GM19468 (cell line): ENCODE data around the gene IPO13.

Experiments
- ATAC-seq: cut with Tn5 transposase; IDR thresholded peaks from one replicate; pipeline ENCODE4 v1.9.1; 2021; ENCODE audit warnings: mild to moderate bottlenecking, moderate library complexity, moderate number of reproducible peaks; ENCODE audit not compliant: unreplicated experiment; ENCODE audit errors: extremely low read depth

The IPO13 gene, protein sequence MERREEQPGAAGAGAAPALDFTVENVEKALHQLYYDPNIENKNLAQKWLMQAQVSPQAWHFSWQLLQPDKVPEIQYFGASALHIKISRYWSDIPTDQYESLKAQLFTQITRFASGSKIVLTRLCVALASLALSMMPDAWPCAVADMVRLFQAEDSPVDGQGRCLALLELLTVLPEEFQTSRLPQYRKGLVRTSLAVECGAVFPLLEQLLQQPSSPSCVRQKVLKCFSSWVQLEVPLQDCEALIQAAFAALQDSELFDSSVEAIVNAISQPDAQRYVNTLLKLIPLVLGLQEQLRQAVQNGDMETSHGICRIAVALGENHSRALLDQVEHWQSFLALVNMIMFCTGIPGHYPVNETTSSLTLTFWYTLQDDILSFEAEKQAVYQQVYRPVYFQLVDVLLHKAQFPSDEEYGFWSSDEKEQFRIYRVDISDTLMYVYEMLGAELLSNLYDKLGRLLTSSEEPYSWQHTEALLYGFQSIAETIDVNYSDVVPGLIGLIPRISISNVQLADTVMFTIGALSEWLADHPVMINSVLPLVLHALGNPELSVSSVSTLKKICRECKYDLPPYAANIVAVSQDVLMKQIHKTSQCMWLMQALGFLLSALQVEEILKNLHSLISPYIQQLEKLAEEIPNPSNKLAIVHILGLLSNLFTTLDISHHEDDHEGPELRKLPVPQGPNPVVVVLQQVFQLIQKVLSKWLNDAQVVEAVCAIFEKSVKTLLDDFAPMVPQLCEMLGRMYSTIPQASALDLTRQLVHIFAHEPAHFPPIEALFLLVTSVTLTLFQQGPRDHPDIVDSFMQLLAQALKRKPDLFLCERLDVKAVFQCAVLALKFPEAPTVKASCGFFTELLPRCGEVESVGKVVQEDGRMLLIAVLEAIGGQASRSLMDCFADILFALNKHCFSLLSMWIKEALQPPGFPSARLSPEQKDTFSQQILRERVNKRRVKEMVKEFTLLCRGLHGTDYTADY

DNA sequence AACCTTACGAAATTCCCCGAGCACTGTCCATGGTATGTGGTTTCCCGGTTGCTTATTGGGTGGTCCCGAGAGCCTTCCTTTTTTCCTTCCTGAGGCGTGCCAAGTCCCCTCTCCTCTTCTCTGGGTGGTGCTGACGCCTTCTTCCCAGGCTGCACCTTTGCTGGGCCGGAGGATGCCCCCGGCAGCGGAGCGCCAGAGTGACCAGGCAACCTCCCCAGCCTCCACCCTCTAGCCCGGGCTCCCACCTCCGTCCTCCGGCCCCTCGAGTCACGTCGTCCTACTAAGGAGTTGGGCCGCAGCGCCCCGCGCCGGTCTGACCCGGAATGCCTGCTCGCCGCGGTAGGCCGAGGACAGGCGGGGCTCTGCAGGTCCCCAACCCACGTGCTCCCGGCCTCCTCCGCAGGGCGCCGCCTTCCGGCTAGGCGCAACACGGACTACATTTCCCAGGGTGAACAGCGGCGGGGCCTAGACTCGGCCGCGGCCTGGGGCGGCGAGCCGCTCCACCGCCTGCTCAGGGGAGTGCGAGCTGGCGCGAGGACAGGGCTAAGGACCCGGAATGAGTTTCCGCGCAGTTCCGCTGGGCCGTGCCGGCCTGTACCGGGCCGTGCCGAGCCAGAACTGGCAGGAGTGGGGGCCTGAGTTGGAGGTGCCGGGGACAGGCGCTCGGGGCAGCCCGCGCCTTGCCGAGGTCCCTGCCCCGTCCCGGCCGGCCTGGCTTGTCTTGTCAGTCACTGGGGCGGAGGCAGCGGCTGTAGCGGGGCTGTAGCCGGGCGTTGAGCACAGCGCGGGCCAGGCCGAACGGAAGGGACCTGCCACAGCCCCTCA, at the start of gene IPO13:
IPO13 (plus strand) TSS at position 715 of the 825 bp plus-strand sequence. CDS start 651 bp downstream, outside the sequence.
- ATAC-seq, result peak; percentile 85

DNA sequence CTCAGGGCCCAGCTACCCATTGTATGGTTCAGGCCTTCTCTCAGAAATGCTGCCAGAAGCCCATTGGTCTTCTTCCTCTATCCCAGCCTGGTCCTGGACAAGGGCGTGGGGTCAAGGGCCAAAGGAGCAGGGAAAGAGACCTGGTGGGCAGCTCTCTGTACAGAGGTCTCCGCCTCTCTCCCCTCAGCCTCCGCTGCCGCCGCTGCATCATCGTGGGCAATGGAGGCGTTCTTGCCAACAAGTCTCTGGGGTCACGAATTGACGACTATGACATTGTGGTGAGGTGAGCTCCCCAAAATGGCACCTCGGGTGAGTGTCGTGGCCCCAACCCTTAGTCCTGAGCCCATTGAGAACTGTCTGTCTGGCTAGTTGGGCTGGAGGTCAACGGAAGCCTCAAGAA, 47.8 kb upstream of the IPO13 start:
- no peak for ATAC-seq

DNA sequence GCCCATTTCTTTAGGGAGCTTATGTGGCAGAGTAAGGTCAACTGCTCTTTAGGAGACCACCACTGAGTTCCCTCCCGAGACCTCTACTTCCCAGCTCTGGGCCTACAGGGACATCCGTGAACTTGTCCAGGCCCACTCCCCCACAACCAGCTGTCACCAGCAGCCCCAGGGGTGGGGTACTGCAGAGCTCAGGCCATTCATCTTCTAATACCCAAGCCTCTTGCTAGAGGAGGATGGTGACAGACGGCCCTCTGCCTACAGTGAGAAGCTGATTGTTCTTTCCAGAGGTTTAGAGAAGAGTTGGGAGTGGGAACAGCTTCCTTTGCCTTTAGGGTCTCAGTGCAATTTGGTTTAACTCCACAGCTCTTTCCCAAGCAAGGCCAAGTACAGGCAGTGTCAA, 46.4 kb upstream of the IPO13 start:
- ATAC-seq, result no peak

DNA sequence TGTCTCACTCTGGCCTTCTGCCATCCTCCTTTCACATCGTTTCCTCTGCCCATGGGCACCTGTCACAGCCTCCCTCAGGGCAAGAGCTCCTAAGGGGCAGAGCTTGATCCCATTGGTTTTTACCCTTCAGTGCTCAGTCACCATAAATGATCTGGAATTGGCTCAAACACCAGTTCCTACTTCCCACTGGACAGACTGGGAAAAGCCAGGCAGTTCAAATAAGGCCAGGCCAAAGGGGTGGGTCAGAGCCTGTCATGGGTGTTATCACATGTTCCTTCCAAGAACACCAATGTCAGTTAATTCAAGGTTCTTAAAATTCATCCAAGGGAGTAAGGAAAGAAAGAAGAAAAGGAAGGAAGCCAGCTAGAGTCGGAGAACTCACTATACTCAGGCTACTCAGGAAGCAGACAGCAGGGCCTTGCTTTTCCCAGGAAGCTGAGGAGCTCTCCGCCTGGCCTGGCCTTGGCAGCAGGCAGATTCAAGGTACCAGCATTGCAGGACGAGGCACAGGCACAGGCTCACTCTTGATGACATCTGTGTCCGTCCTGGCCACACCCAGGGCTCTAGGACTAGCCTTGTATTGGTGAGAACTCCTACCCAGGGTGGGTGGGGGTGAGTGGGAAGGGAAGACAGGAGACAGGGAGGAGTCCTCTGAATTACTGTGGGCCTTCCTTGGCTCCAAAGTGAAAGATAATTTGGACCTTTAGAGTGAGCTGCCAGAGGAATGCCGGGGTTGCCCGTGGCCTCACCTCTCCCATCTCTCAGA, 45.4 kb upstream of the IPO13 start:
- ATAC-seq, result no peak

DNA sequence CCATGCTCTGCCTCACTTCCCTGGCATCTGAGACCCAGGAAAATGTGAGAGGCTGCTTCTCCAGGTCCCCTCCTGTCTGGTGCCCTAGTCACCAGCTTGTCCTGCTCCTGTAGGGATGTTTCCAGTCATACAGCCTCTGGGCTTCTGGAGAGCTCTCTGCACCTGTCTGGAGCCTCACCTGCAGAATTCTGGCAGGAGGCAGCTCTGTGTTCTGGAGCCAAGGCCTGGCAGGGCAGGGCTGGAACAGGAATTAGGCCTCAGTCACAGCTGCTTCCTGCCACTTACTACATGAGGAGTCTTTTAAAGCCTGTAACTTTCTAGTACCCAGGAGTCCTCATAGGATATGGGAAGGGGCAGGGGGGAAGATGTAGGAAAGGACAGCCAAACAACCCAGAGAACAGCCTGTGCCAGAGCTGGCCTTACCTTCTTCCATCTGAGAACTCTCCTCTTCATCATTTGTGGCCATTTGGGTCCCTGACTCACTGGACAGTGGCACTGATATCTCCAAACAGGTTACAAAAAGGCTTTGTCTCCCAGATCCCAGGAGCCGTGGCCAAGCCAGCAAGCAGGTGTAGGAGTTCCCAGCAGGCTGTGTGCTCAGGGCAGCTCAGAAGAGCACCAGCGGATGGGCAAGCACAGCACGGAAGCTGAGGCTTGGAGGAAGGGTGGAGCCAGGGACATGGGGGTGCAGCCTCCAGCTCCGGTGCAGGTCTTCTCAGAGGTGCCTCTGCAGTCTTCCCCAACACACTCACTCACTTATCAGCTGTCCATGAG, 44.5 kb upstream of the IPO13 start:
- no peak for ATAC-seq

DNA sequence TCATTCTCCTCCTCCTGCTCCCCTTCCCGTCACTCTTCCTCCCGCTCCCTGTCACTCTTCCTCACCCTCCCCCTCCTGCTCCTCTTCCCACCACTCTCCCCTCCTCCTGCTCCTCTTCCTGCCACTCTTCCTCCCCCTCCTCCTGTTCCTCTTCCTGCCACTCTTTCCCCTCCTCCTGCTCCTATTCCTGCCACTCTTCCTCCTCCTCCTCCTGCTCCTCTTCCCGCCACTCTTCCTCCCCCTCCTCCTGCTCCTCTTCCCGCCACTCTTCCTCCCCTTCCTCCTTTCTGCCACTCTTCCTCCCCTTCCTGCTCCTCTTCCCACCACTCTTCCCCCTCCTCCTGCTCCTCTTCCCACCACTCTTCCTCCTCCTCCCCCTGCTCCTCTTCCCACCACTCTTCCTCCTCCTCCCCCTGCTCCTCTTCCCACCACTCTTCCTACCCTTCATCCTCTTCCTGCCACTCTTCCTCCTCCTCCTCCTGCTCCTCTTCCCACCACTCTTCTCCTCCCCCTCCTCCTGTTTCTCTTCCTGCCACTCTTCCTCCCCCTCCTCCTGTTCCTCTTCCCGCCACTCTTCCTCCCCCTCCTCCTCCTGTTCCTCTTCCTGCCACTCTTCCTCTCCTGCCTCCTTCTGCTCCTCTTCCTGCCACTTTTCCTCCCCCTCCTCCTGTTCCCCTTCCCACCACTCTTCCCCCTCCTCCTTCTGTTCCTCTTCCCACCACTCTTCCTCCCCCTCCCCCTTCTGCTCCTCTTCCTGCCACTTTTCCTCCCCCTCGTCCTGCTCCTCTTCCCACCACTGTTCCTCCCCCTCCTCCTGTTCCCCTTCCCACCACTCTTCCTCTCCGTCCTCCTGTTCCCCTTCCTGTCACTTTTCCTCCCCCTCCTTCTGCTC, 41.8 kb upstream of the IPO13 start:
- no peak for ATAC-seq

DNA sequence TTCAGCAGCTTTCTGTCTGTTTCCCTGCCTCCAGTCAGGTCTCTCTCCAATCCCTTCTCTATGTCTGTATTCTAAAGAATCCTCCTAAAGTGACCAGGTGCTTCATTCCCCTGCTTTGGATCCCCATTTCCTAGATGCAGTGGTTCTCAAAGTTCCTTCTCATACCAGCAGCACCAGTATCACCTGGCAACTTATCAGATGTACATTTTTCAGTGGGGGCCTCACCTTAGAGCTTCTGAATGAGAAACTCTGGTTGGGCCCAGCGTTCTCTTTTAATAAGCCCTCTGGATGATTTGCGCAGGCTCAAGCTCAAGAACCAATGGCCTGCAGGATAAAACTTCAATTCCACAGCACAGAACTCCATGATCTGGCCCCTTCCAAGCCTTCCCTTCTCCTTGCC, 38.5 kb upstream of the IPO13 start:
- ATAC-seq, result no peak

DNA sequence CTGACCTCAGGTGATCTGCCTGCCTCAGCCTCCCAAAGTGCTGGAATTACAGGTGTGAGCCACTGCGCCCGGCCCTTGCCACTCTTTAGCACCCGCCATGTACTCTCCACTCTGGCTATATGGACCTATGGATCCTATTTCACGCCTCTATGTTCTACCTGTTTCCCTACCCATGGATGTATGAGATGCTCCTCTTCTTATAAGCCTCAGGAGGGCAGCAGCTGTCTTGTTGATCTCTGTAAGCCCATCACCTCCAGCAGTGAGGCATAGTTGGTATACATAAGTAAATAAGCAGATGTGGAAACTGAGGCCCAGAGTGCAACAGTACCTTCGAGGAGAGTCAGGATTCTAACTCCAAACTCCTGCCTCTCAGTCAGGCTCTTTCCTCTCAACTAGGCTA, 37.9 kb upstream of the IPO13 start:
- ATAC-seq, result no peak

DNA sequence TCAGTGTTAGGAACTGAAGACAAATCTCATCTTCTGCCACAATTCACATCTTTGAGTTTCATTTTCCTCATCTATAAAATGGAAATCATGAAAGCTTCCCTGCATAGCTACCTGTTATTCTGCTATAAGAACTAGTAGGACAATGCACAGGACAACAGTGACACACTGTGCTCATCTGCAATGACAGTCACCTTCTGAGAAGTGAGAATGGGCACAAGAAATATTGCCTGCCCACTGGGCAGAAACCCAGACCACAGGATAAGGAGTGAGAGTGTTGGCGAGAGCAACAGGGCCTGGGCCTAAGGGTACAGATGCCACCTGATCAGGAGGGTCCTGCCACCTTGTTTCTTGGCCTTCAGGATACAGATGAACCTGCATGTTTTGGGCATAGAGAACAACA, 36.4 kb upstream of the IPO13 start:
- ATAC-seq, result no peak

DNA sequence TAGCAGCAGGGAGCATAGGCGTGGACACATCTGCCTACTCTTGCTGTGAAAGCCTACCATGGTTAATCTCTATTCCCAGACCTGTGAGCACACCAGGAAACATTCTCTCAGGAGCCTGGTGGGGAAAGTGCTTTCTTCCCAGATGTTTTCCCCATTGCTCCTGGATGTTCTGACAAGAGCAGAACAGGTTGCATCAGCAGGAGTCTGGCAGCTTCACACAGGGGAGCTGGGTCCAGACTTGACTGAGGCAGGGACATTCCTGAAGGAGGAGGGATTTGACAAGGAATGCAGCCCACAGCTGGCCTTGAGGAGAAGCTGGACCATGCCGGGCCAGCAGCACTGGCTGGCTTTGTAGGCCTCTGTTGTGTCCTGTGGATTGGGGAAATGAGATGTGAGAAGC, 34.1 kb upstream of the IPO13 start:
- ATAC-seq, result no peak

DNA sequence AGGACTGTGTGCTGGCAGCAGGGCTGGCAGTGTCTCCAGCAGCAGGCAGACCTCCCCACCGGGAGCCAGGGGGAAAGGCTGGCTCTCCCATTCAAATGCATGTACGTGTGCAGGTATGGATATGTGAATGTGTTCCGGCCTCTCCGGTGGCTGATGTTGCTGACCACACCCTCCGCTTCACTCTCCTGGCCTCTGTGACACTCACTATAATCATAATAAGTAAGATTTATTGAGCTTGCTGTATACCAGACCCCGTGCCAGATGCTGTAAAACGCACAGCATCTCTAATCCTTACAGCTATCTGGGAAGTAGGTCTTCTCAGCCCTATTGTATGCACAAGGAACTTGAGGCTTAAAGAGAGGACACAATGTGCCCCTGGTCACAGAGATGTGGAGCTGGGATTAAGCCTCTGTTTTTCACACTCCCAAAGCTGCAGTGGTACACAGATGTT, 33.7 kb upstream of the IPO13 start:
- ATAC-seq, result no peak

DNA sequence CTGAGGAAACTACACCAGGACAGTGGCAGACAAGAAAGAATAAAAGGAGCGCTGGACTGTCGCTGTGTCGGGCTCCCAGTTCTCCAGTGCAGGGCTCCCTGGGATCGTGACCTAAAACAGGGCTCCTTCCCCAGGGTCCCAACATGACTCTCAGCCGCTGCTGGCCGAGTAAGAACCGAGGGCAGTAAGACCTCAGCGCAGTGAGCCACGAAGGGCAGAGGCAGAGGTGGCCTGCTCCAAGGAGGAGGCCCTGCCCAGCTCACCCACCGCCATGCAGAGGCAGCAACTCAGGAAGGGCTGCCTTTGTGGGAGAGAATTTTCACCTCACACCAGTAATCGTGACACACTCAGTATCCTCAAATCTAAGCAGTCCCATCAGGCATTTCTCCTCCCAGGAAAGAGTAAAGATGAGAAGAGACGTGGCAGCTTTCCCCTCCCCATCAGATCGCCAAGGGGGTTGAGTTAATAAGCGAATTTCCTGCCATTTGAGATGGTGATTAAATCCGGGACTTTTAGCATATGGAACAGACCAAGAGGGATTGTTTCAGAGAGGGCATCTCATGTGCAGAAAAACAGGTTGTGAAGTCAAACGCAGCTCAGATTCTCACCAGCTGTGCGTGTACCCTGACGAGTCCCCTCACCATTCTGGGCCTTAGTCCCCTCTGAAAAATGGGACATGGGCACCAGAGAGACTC, 32.9 kb upstream of the IPO13 start:
- no peak for ATAC-seq

DNA sequence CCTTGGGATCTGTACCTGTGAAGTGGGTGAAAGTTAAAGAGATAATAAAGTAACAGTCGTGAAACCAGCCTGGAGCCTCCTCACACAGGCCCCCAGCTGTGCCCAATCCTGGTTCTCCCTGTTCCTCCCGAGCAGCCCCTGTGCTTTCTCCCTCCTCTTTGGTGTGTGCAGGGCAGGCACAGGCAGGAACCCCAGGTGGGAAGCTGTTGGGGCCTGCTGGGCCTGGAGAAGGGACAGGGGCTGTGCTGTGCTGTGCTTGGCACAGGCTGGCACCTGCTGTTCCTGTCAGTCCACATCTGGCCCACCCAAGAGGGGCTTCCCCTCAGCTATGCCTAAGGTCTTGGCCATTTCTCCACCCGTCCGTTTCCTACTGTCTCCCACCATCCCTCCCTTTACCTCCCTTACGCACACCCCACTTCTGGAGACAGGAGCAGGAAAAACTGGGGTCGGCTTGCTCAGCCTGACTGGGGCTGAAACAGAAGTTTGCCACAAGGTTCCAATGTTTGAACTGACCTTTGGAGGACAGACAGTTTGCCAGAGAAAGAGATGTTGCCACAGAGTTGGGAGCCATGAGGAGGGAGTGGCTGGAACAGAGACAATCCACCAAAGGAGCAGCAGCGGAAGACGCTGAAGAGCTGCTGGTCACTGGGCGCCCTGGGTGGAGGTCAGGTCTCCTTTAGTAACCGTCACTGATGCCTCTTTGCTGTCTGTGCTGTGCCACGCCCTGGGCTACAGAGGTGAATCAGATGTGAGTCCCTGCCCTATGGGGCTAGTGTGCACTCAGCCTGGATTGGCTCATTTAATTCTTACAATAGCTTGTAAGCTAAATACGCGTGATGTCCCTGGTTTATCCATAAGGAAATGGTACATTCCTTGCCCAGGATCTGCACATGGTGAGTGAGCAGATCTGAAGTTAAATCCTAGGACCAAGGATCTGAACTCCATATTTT, 31.9 kb upstream of the IPO13 start:
- no peak for ATAC-seq

DNA sequence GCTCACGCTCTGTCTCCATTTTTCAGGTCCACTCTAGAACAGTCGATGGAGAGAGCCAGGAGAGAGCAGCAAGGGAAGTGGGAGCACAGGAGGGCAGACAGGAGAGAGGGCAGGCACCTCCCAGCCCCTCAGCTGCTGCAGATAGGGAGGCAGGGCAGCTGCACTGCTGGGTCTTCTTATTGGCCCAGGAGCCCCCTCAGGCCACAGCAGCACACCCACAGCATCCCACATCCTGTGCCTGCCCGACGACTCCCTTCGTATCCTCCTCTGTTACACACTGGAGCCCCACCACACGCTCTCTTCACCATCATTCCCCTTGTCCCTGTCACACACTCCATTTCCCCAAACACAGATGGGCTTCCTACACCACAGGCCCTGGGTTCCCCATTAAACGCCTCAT, 26.8 kb upstream of the IPO13 start:
- ATAC-seq, result no peak

DNA sequence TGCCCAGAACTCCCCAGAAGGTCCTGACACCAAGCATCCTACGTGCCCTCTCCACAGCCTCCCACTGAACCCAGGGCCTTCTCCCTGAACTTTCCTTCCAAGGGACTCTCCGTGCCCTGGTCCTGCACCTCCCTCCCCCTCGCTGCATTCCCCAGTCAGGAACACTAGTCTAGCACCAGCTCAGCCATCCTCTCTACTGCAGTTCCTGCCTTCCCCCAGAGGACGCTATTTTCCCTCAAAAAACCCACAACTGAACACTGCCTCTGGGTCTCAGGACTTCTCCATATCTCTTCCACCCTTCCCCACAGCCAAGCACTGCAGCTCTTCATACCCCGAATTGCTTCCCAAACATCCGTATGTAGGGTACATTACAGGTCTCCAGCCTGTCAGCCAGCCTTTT, 25.7 kb upstream of the IPO13 start:
- no peak for ATAC-seq

DNA sequence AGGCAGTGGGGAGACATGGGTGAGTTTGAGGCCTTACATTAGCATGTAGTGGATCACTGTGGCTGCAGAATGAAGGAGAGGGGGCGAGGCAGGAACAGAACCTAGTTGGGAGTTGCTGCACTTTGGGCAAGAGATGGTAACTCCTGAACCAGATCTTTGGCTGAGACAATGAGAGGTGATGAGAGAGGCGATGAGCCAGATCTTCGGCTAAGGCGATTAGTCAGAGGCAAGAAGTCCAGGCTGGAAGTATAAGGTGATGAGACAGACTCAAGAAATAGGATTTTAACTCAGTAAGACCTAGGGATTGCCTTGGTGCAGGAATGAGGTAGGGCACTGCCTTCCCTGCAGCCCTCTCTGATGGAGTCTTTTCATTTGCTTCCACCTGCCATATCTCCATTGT, 22.2 kb upstream of the IPO13 start:
- no peak for ATAC-seq
